ENCODE results near the gene INTS2.

Gene INTS2

GRCh38 chr17:61875804-61876203 is 52.0 kb downstream of the INTS2 start:
- no peaks in the 10 kb centered on the region for H3K4me1 ChIP-seq (ENCODE audit: control insufficient read depth, insufficient read depth, low read length, poor library complexity, severe bottlenecking)
- H3K36me3 ChIP-seq (ENCODE audit: control insufficient read depth, insufficient read depth, low read length), result peaks cover 18% of the 10 kb centered on the region
- no peak for DNase-seq
- no peak overlapping the region for H3K27ac ChIP-seq (ENCODE audit: insufficient read depth, low read length, poor library complexity, severe bottlenecking)
- no peaks in the 10 kb centered on the region for H3K27me3 ChIP-seq (replicated peaks; ENCODE audit: control insufficient read depth, insufficient read depth, low read length, poor library complexity, severe bottlenecking)
- H3K9me3 ChIP-seq (ENCODE audit: control insufficient read depth, low read length), result no peaks in the 10 kb centered on the region
- no peak overlapping the region for H3K4me3 ChIP-seq (ENCODE audit: insufficient read depth, low read depth, low read length, poor library complexity, severe bottlenecking)

- Histone ChIP-seq H3K27ac (ENCODE audit: insufficient read depth, low read length, poor library complexity, severe bottlenecking) (no peak overlapping the region), H3K4me1 (ENCODE audit: control insufficient read depth, insufficient read depth, low read length, poor library complexity, severe bottlenecking) (no peaks in the 10 kb centered on the region), H3K36me3 (ENCODE audit: control insufficient read depth, insufficient read depth, low read length) (peaks cover 15% of the 10 kb centered on the region), H3K27me3 (replicated peaks; ENCODE audit: control insufficient read depth, insufficient read depth, low read length, poor library complexity, severe bottlenecking) (no peaks in the 10 kb centered on the region), H3K9me3 (ENCODE audit: control insufficient read depth, low read length) (no peaks in the 10 kb centered on the region), H3K4me3 (ENCODE audit: insufficient read depth, low read depth, low read length, poor library complexity, severe bottlenecking) (no peak overlapping the region)
- DNase-seq, result no peak
Measured at GRCh38 chr17:61875285-61875684, 52.5 kb downstream of the INTS2 start.

- DNase-seq, result no peak
- H3K36me3 ChIP-seq (ENCODE audit: control insufficient read depth, insufficient read depth, low read length), result peaks cover 26% of the 10 kb centered on the region
Measured at GRCh38 chr17:61874075-61874474, 53.7 kb downstream of the INTS2 start.

GRCh38 chr17:61872099-61872498 is 55.7 kb downstream of the INTS2 start:
- peaks cover 38% of the 10 kb centered on the region for H3K36me3 ChIP-seq (ENCODE audit: control insufficient read depth, insufficient read depth, low read length)
- H3K27me3 ChIP-seq (replicated peaks; ENCODE audit: control insufficient read depth, insufficient read depth, low read length, poor library complexity, severe bottlenecking), result no peaks in the 10 kb centered on the region
- H3K4me3 ChIP-seq (ENCODE audit: insufficient read depth, low read depth, low read length, poor library complexity, severe bottlenecking), result no peak overlapping the region
- DNase-seq, result no peak
- no peaks in the 10 kb centered on the region for H3K9me3 ChIP-seq (ENCODE audit: control insufficient read depth, low read length)
- H3K27ac ChIP-seq (ENCODE audit: insufficient read depth, low read length, poor library complexity, severe bottlenecking), result no peak overlapping the region
- no peaks in the 10 kb centered on the region for H3K4me1 ChIP-seq (ENCODE audit: control insufficient read depth, insufficient read depth, low read length, poor library complexity, severe bottlenecking)

More at GRCh38 chr17:61874075-61874474, 53.7 kb downstream of the INTS2 start:
- Histone ChIP-seq H3K27me3 (replicated peaks; ENCODE audit: control insufficient read depth, insufficient read depth, low read length, poor library complexity, severe bottlenecking) (no peaks in the 10 kb centered on the region), H3K4me1 (ENCODE audit: control insufficient read depth, insufficient read depth, low read length, poor library complexity, severe bottlenecking) (no peaks in the 10 kb centered on the region), H3K27ac (ENCODE audit: insufficient read depth, low read length, poor library complexity, severe bottlenecking) (no peak overlapping the region), H3K9me3 (ENCODE audit: control insufficient read depth, low read length) (no peaks in the 10 kb centered on the region), H3K4me3 (ENCODE audit: insufficient read depth, low read depth, low read length, poor library complexity, severe bottlenecking) (no peak overlapping the region)

GRCh38 chr17:61869138-61869537 is 58.6 kb downstream of the INTS2 start:
- no peak overlapping the region for H3K27ac ChIP-seq (ENCODE audit: insufficient read depth, low read length, poor library complexity, severe bottlenecking)
- H3K9me3 ChIP-seq (ENCODE audit: control insufficient read depth, low read length), result no peaks in the 10 kb centered on the region
- peaks cover 33% of the 10 kb centered on the region for H3K36me3 ChIP-seq (ENCODE audit: control insufficient read depth, insufficient read depth, low read length)
- no peak overlapping the region for H3K4me3 ChIP-seq (ENCODE audit: insufficient read depth, low read depth, low read length, poor library complexity, severe bottlenecking)
- H3K27me3 ChIP-seq (replicated peaks; ENCODE audit: control insufficient read depth, insufficient read depth, low read length, poor library complexity, severe bottlenecking), result no peaks in the 10 kb centered on the region
- H3K4me1 ChIP-seq (ENCODE audit: control insufficient read depth, insufficient read depth, low read length, poor library complexity, severe bottlenecking), result peaks cover 2% of the 10 kb centered on the region
- no peak for DNase-seq

GRCh38 chr17:61868074-61868473 is 59.7 kb downstream of the INTS2 start:
- no peaks in the 10 kb centered on the region for H3K9me3 ChIP-seq (ENCODE audit: control insufficient read depth, low read length)
- no peaks in the 10 kb centered on the region for H3K27me3 ChIP-seq (replicated peaks; ENCODE audit: control insufficient read depth, insufficient read depth, low read length, poor library complexity, severe bottlenecking)
- H3K36me3 ChIP-seq (ENCODE audit: control insufficient read depth, insufficient read depth, low read length), result peaks cover 33% of the 10 kb centered on the region
- no peak for DNase-seq
- no peak overlapping the region for H3K27ac ChIP-seq (ENCODE audit: insufficient read depth, low read length, poor library complexity, severe bottlenecking)
- H3K4me3 ChIP-seq (ENCODE audit: insufficient read depth, low read depth, low read length, poor library complexity, severe bottlenecking), result no peak overlapping the region
- H3K4me1 ChIP-seq (ENCODE audit: control insufficient read depth, insufficient read depth, low read length, poor library complexity, severe bottlenecking), result peaks cover 6% of the 10 kb centered on the region

- peaks cover 6% of the 10 kb centered on the region for H3K4me1 ChIP-seq (ENCODE audit: control insufficient read depth, insufficient read depth, low read length, poor library complexity, severe bottlenecking)
- no peaks in the 10 kb centered on the region for H3K27me3 ChIP-seq (replicated peaks; ENCODE audit: control insufficient read depth, insufficient read depth, low read length, poor library complexity, severe bottlenecking)
- no peak overlapping the region for H3K27ac ChIP-seq (ENCODE audit: insufficient read depth, low read length, poor library complexity, severe bottlenecking)
- no peak for DNase-seq
- no peak overlapping the region for H3K4me3 ChIP-seq (ENCODE audit: insufficient read depth, low read depth, low read length, poor library complexity, severe bottlenecking)
- no peaks in the 10 kb centered on the region for H3K9me3 ChIP-seq (ENCODE audit: control insufficient read depth, low read length)
- H3K36me3 ChIP-seq (ENCODE audit: control insufficient read depth, insufficient read depth, low read length), result peaks cover 33% of the 10 kb centered on the region
Measured at GRCh38 chr17:61867033-61867432, 60.7 kb downstream of the INTS2 start.

- no peaks in the 10 kb centered on the region for H3K27me3 ChIP-seq (replicated peaks; ENCODE audit: control insufficient read depth, insufficient read depth, low read length, poor library complexity, severe bottlenecking)
- peaks cover 6% of the 10 kb centered on the region for H3K4me1 ChIP-seq (ENCODE audit: control insufficient read depth, insufficient read depth, low read length, poor library complexity, severe bottlenecking)
- H3K27ac ChIP-seq (ENCODE audit: insufficient read depth, low read length, poor library complexity, severe bottlenecking), result peak overlapping the region; percentile 74
- peak overlapping the region; percentile 88 for H3K4me3 ChIP-seq (ENCODE audit: insufficient read depth, low read depth, low read length, poor library complexity, severe bottlenecking)
- peaks cover 19% of the 10 kb centered on the region for H3K36me3 ChIP-seq (ENCODE audit: control insufficient read depth, insufficient read depth, low read length)
- no peaks in the 10 kb centered on the region for H3K9me3 ChIP-seq (ENCODE audit: control insufficient read depth, low read length)
- DNase-seq, result no peak
Measured at GRCh38 chr17:61863801-61864126, 64.0 kb downstream of the INTS2 start.

GRCh38 chr17:61862975-61863800 is 64.6 kb downstream of the INTS2 start, which contains the start of gene BRIP1:
TSS of gene BRIP1 (minus strand) at chr17:61863528. CDS start at chr17:61861539, 1,989 bp downstream.
- H3K4me3 ChIP-seq (ENCODE audit: insufficient read depth, low read depth, low read length, poor library complexity, severe bottlenecking), result peak within 1 kb of the TSS; percentile 88
- H3K27ac ChIP-seq (ENCODE audit: insufficient read depth, low read length, poor library complexity, severe bottlenecking), result peak within 1 kb of the TSS; percentile 74
- no peaks in the 10 kb centered on the region for H3K9me3 ChIP-seq (ENCODE audit: control insufficient read depth, low read length)
- H3K36me3 ChIP-seq (ENCODE audit: control insufficient read depth, insufficient read depth, low read length), result peaks cover 15% of the 10 kb centered on the region
- no peaks in the 10 kb centered on the region for H3K27me3 ChIP-seq (replicated peaks; ENCODE audit: control insufficient read depth, insufficient read depth, low read length, poor library complexity, severe bottlenecking)
- DNase-seq, result peak; percentile 78 to 85 (median 85)
- peaks cover 6% of the 10 kb centered on the region for H3K4me1 ChIP-seq (ENCODE audit: control insufficient read depth, insufficient read depth, low read length, poor library complexity, severe bottlenecking)

- Histone ChIP-seq H3K27ac (ENCODE audit: insufficient read depth, low read length, poor library complexity, severe bottlenecking) (no peak overlapping the region), H3K4me3 (ENCODE audit: insufficient read depth, low read depth, low read length, poor library complexity, severe bottlenecking) (peak overlapping the region; percentile 88)
- DNase-seq, result no peak
Measured at GRCh38 chr17:61862105-61862574, 65.6 kb downstream of the INTS2 start.

More at GRCh38 chr17:61862105-61862574, 65.6 kb downstream of the INTS2 start:
- peaks cover 6% of the 10 kb centered on the region for H3K4me1 ChIP-seq (ENCODE audit: control insufficient read depth, insufficient read depth, low read length, poor library complexity, severe bottlenecking)
- H3K36me3 ChIP-seq (ENCODE audit: control insufficient read depth, insufficient read depth, low read length), result peaks cover 4% of the 10 kb centered on the region
- no peaks in the 10 kb centered on the region for H3K27me3 ChIP-seq (replicated peaks; ENCODE audit: control insufficient read depth, insufficient read depth, low read length, poor library complexity, severe bottlenecking)
- H3K9me3 ChIP-seq (ENCODE audit: control insufficient read depth, low read length), result no peaks in the 10 kb centered on the region
